ENCODE measurements around the gene FTMT.

- no peak for TF ChIP-seq CTCF (IDR thresholded peaks at IDR 0.05)
- no peak for TF ChIP-seq POLR2A (IDR thresholded peaks at IDR 0.05)
These were observed 21.7 kb downstream of the FTMT start for GRCh38 chr5:121873409-121873808.
